Suprapubic skin (tissue), 3 donors: Measurements from ENCODE around the gene NSG1.

Experiments used
- CTCF ChIP-seq, 2 donors: fragments of 200-600 bp in 1 of 2; fragments of 450-650 bp in 1 of 2; sonication (generic) in 1 of 2; IDR thresholded peaks; one replicate each; pipeline ENCODE4 v1.5.1; 2016 to 2019; ENCODE audit warnings: antibody characterized with exemption in 2 of 2, mild to moderate bottlenecking in 1 of 2, moderate library complexity in 1 of 2
- EP300 ChIP-seq: sonication (generic); formaldehyde crosslinking; IDR thresholded peaks from one replicate; pipeline ENCODE4 v1.6.1; 2017; ENCODE audit warnings: antibody characterized with exemption

GRCh38 chr4:4437798-4438470 lies 51.0 kb downstream of the NSG1 start:
- TF ChIP-seq CTCF (IDR thresholded peaks at IDR 0.05) (no peak), EP300 (no peak)
